Measurements from ENCODE around the gene TMEM235. TPM values are rescaled to one million over a fixed set of nuclear protein-coding genes. Genes with fewer than 3 reads are reported as not detected.

TMEM235 gene
- total RNA-seq, 1 donor from 2014 or later, result not detected

DNA sequence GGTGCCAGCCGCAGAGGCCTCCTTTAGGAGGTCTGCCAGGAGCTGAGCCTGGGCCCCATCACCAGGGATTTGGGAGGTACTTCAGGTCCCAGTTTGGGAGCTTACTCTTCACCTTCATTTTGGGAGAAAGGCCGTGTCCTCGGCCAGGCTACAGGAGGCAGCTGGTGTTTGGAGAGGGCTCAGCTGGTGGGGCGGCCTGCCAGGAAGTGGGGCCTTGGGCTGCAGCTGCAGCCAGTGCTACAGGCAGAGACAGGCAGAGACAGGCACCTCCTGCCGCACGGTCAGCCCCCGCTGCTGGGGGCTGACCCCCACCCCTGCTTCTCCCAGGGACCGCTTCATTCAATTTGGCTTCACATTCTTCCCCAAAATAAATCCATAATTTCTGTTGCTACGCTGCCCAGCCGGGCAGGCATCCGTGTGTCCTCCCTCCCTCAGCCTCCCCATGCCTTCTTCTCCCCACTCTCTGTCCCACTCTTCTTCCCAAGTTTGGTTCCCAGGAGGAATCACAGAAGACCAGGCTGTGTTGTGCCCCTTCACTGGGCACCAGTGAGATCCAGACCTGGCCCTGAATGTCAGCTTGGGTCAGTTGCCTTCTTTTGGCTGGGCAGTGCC lies 6.1 kb downstream of the TMEM235 start:
- no peak for DNase-seq (ENCODE audit: low read depth)
- TF ChIP-seq, protein P1, sequence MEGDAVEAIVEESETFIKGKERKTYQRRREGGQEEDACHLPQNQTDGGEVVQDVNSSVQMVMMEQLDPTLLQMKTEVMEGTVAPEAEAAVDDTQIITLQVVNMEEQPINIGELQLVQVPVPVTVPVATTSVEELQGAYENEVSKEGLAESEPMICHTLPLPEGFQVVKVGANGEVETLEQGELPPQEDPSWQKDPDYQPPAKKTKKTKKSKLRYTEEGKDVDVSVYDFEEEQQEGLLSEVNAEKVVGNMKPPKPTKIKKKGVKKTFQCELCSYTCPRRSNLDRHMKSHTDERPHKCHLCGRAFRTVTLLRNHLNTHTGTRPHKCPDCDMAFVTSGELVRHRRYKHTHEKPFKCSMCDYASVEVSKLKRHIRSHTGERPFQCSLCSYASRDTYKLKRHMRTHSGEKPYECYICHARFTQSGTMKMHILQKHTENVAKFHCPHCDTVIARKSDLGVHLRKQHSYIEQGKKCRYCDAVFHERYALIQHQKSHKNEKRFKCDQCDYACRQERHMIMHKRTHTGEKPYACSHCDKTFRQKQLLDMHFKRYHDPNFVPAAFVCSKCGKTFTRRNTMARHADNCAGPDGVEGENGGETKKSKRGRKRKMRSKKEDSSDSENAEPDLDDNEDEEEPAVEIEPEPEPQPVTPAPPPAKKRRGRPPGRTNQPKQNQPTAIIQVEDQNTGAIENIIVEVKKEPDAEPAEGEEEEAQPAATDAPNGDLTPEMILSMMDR (IDR thresholded peaks at IDR 0.05; ENCODE audit: insufficient read depth, low read length, poor library complexity, severe bottlenecking), result no peak
- Histone ChIP-seq H3K4me3 (ENCODE audit: low read depth, low read length) (no peak overlapping the region), H3K27me3 (ENCODE audit: control insufficient read depth, insufficient read depth, low read length) (peaks cover 8% of the 10 kb centered on the region), H3K36me3 (ENCODE audit: control insufficient read depth, insufficient read depth, low read length) (no peaks in the 10 kb centered on the region)

DNA sequence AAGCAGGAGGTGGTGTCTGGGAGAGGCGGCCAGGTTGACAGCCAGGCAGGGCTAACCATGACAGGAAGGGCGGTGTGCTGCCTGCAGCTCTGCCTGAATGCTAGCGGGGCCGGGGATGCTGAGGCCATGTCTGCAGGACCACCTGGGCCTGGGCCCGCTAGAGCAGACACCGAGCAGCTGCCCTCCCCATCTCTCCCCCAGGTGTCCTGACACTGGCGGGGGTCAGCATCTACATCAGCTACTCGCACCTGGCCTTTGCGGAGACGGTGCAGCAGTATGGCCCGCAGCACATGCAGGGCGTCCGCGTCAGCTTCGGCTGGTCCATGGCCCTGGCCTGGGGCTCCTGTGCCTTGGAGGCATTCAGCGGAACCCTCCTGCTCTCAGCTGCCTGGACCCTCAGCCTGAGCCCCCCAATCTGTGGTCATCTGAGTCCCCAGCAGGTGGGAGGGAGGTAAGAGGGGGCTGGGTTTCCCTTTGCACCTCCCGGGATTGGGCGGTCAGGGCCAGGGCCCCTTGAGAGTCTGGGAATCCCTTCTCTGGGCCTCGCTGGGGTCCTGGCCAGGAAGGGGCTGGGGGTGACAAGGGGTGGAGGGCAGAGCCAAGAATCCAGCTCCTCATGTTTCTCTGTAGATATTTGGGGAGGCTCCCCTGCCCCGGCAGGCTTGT lies 7.5 kb downstream of the TMEM235 start:
- Histone ChIP-seq H3K4me3 (ENCODE audit: low read depth, low read length) (no peak overlapping the region), H3K36me3 (ENCODE audit: control insufficient read depth, insufficient read depth, low read length) (no peaks in the 10 kb centered on the region), H3K27me3 (ENCODE audit: control insufficient read depth, insufficient read depth, low read length) (peaks cover 3% of the 10 kb centered on the region)
- no peak for DNase-seq (ENCODE audit: low read depth)
- TF ChIP-seq, protein P1 (IDR thresholded peaks at IDR 0.05; ENCODE audit: insufficient read depth, low read length, poor library complexity, severe bottlenecking), result no peak

DNA sequence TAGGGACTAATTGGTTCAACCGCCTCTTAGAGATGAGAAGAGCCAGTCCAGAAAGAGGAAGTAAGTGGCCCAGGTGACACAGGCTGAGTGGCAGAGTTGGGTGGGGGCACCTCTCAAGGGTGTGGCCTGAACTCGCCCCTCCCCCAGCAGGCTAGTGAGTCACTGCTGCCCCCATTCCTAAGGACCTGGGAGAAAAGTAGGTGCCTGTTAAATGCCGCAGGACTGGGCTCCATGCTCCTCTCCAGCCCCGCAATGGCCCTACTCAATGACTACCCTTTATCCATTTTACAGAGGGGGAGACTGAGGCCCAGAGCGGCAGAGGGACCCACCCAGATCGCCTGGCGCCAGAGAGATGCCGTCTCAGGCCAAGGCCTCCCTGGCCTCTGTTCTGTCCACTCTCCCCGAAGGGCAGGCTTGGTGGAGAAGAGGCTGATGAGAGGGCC lies 8.1 kb downstream of the TMEM235 start:
- no peak for DNase-seq (ENCODE audit: low read depth)
- no peaks in the 10 kb centered on the region for H3K36me3 ChIP-seq (ENCODE audit: control insufficient read depth, insufficient read depth, low read length)
- TF ChIP-seq, protein P1 (IDR thresholded peaks at IDR 0.05; ENCODE audit: insufficient read depth, low read length, poor library complexity, severe bottlenecking), result no peak

DNA sequence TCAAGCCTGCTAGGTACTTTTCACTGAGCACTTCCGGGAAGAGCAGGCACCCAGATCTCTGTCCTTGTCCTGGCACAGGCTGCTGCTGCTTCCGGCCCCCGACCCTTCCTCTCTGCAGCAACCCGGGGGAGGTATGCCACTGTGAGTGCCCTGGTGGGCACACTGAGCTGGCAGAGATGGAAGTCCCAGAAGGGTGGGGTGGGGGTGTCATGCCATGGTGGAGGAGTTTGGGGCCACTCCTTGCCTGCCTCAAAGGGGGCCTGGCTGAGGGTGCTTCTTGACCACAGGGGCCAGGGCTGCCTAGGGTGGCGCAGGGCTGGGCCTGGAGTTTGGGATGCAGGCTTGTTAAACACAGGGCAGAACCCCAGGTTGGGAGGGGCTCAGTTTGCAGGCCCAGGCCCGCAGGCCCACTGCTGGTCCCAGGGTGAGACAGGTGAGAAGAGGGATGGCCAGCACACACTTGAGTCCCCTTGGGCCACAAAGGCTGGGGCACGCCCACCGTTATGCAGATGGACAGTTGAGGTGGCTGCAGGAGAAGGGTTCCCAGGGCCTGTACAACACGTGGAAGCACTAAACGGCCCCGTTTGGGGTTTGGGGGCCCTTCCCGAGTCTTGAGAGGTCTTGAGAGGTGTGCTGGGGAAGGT lies 8.7 kb downstream of the TMEM235 start:
- Histone ChIP-seq H3K36me3 (ENCODE audit: control insufficient read depth, insufficient read depth, low read length) (no peaks in the 10 kb centered on the region), H3K27me3 (ENCODE audit: control insufficient read depth, insufficient read depth, low read length) (peaks cover 3% of the 10 kb centered on the region), H3K4me3 (ENCODE audit: low read depth, low read length) (no peak overlapping the region)
- TF ChIP-seq, protein P1 (IDR thresholded peaks at IDR 0.05; ENCODE audit: insufficient read depth, low read length, poor library complexity, severe bottlenecking), result no peak
- DNase-seq (ENCODE audit: low read depth), result no peak

More for the DNA sequence above, 8.1 kb downstream of the TMEM235 start:
- H3K27me3 ChIP-seq (ENCODE audit: control insufficient read depth, insufficient read depth, low read length), result peaks cover 3% of the 10 kb centered on the region
- no peak overlapping the region for H3K4me3 ChIP-seq (ENCODE audit: low read depth, low read length)

DNA sequence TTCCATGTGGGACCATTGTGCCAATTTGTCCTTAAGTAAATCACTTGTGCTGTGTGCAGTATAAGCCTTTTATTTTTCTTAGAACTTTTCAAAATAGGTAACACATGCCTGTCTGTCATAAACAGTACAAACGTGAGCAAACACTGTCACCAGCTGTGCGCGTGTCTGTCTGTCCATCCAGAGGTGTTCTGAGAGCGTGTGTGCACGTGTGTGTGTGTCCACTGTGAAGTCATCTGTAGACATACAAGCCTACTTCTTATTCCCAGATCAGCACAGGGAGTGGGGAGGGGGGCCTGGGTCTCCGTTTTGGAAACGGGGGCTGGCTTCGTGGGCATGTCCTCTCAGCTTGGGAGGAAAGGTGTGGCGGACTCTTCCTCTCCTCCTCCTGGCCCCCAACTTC lies 9.4 kb downstream of the TMEM235 start:
- TF ChIP-seq, protein P1 (IDR thresholded peaks at IDR 0.05; ENCODE audit: insufficient read depth, low read length, poor library complexity, severe bottlenecking), result no peak
- H3K36me3 ChIP-seq (ENCODE audit: control insufficient read depth, insufficient read depth, low read length), result no peaks in the 10 kb centered on the region
- DNase-seq (ENCODE audit: low read depth), result no peak
- peaks cover 3% of the 10 kb centered on the region for H3K27me3 ChIP-seq (ENCODE audit: control insufficient read depth, insufficient read depth, low read length)
- H3K4me3 ChIP-seq (ENCODE audit: low read depth, low read length), result no peak overlapping the region

Data from kidney epithelial cell (primary cell).